Stimulated activated naive CD8-positive, alpha-beta T cell treated with anti-CD3 and anti-CD28 coated beads, Interleukin-15, amount 100 ng/mL, for 72 hours (primary cell): ENCODE data around the gene TAS2R40.

Experiments used
- ATAC-seq: fragments of 150-1000 bp; cut with Tn5 transposase; 2 replicates; pipeline ENCODE4 v1.10.0; 2021; ENCODE audit warnings: mild to moderate bottlenecking, moderate library complexity
- DNase-seq, 2 donors: peaks; one replicate each; pipeline ENCODE4 v3.0.0; 2021 to 2022
- H3K27ac Mint-ChIP-seq, 2 donors: one replicate each; pipeline ENCODE4 v1.8.0; 2022; ENCODE audit warnings: mild to moderate bottlenecking in 2 of 2, mixed read lengths in 2 of 2, moderate library complexity in 2 of 2
- H3K27me3 Mint-ChIP-seq: one replicate; pipeline ENCODE4 v1.8.0; 2022; ENCODE audit warnings: mixed read lengths
- H3K4me1 Mint-ChIP-seq: one replicate; pipeline ENCODE4 v1.8.0; 2022; ENCODE audit warnings: mild to moderate bottlenecking, mixed read lengths
- H3K4me3 Mint-ChIP-seq, 2 donors: one replicate each; pipeline ENCODE4 v1.8.0; 2022; ENCODE audit warnings: mild to moderate bottlenecking in 2 of 2, mixed read lengths in 2 of 2, moderate library complexity in 1 of 2
- H3K9me3 Mint-ChIP-seq, 2 donors: one replicate each; pipeline ENCODE4 v1.8.0; 2022; ENCODE audit warnings: mixed read lengths in 2 of 2

The TAS2R40 gene

GRCh38 chr7:143214789-143215679 is 6.8 kb upstream of the TAS2R40 start:
- Mint-ChIP-seq H3K27me3 (no peaks in the 10 kb centered on the region), H3K27ac (no peak overlapping the region), H3K4me1 (no peaks in the 10 kb centered on the region), H3K9me3 (no peaks in the 10 kb centered on the region), H3K4me3 (no peak overlapping the region)
- peak; percentile 71 for ATAC-seq
- DNase-seq = peak; percentile 51 to 68

- no peaks in the 10 kb centered on the region for H3K9me3 Mint-ChIP-seq
- H3K4me3 Mint-ChIP-seq = no peak overlapping the region
- no peaks in the 10 kb centered on the region for H3K4me1 Mint-ChIP-seq
- DNase-seq = no peak
- ATAC-seq = no peak
- H3K27me3 Mint-ChIP-seq = no peaks in the 10 kb centered on the region
- H3K27ac Mint-ChIP-seq = no peak overlapping the region
These were observed 5.7 kb upstream of the TAS2R40 start for GRCh38 chr7:143216151-143216550.

GRCh38 chr7:143216686-143217085 is 5.2 kb upstream of the TAS2R40 start:
- H3K27ac Mint-ChIP-seq = no peak overlapping the region
- peaks cover 5% of the 10 kb centered on the region for H3K27me3 Mint-ChIP-seq
- DNase-seq = no peak
- H3K4me3 Mint-ChIP-seq = no peak overlapping the region
- no peaks in the 10 kb centered on the region for H3K9me3 Mint-ChIP-seq
- no peaks in the 10 kb centered on the region for H3K4me1 Mint-ChIP-seq
- no peak for ATAC-seq

GRCh38 chr7:143217806-143218205 is 4.0 kb upstream of the TAS2R40 start:
- Mint-ChIP-seq H3K27me3 (peaks cover 16% of the 10 kb centered on the region), H3K9me3 (no peaks in the 10 kb centered on the region), H3K4me1 (no peaks in the 10 kb centered on the region), H3K27ac (no peak overlapping the region), H3K4me3 (no peak overlapping the region)
- ATAC-seq (no peak), DNase-seq (no peak)

GRCh38 chr7:143221286-143221685 is 551 bp upstream of the TAS2R40 start:
- no peak for ATAC-seq
- H3K27ac Mint-ChIP-seq = no peak overlapping the region
- H3K9me3 Mint-ChIP-seq = no peaks in the 10 kb centered on the region

GRCh38 chr7:143222782-143223181 is 945 bp downstream of the TAS2R40 start:
- DNase-seq (no peak), ATAC-seq (no peak)
- H3K4me3 Mint-ChIP-seq = no peak overlapping the region
- no peak overlapping the region for H3K27ac Mint-ChIP-seq
- no peaks in the 10 kb centered on the region for H3K9me3 Mint-ChIP-seq
- H3K4me1 Mint-ChIP-seq = no peaks in the 10 kb centered on the region
- H3K27me3 Mint-ChIP-seq = peaks cover 28% of the 10 kb centered on the region

More at GRCh38 chr7:143221286-143221685, 551 bp upstream of the TAS2R40 start:
- Mint-ChIP-seq H3K27me3 (peaks cover 28% of the 10 kb centered on the region), H3K4me1 (no peaks in the 10 kb centered on the region), H3K4me3 (no peak overlapping the region)
- no peak for DNase-seq

GRCh38 chr7:143223784-143224183 is 1.9 kb downstream of the TAS2R40 start:
- Mint-ChIP-seq H3K4me3 (no peak overlapping the region), H3K9me3 (no peaks in the 10 kb centered on the region), H3K27me3 (peaks cover 28% of the 10 kb centered on the region), H3K4me1 (no peaks in the 10 kb centered on the region), H3K27ac (peak overlapping the region in 1 of 2 donors; percentile 34)
- ATAC-seq (no peak), DNase-seq (no peak)

GRCh38 chr7:143225047-143225446 is 3.2 kb downstream of the TAS2R40 start:
- ATAC-seq (no peak), DNase-seq (no peak)
- Mint-ChIP-seq H3K4me1 (no peaks in the 10 kb centered on the region), H3K9me3 (no peaks in the 10 kb centered on the region), H3K4me3 (no peak overlapping the region), H3K27ac (no peak overlapping the region), H3K27me3 (peaks cover 28% of the 10 kb centered on the region)

GRCh38 chr7:143227806-143228205 is 6.0 kb downstream of the TAS2R40 start:
- Mint-ChIP-seq H3K4me1 (no peaks in the 10 kb centered on the region), H3K27ac (no peak overlapping the region), H3K9me3 (no peaks in the 10 kb centered on the region), H3K4me3 (no peak overlapping the region), H3K27me3 (peaks cover 12% of the 10 kb centered on the region)
- ATAC-seq (no peak), DNase-seq (no peak)

GRCh38 chr7:143229054-143229790 is 7.4 kb downstream of the TAS2R40 start:
- no peaks in the 10 kb centered on the region for H3K4me1 Mint-ChIP-seq
- no peaks in the 10 kb centered on the region for H3K27me3 Mint-ChIP-seq
- H3K9me3 Mint-ChIP-seq = no peaks in the 10 kb centered on the region
- DNase-seq (no peak), ATAC-seq (no peak)
- no peak overlapping the region for H3K27ac Mint-ChIP-seq
- no peak overlapping the region for H3K4me3 Mint-ChIP-seq

GRCh38 chr7:143230602-143231457 is 9.0 kb downstream of the TAS2R40 start:
- Mint-ChIP-seq H3K9me3 (peaks cover 7 to 8% of the 10 kb centered on the region in 2 donors), H3K4me3 (no peak overlapping the region), H3K4me1 (no peaks in the 10 kb centered on the region), H3K27ac (no peak overlapping the region), H3K27me3 (peaks cover 3% of the 10 kb centered on the region)
- DNase-seq (no peak), ATAC-seq (no peak)

GRCh38 chr7:143233816-143234532 is 12.1 kb downstream of the TAS2R40 start:
- DNase-seq = no peak
- Mint-ChIP-seq H3K27me3 (peaks cover 14% of the 10 kb centered on the region), H3K9me3 (peaks cover 23 to 28% of the 10 kb centered on the region in 2 donors), H3K4me3 (no peak overlapping the region), H3K4me1 (no peaks in the 10 kb centered on the region), H3K27ac (no peak overlapping the region)
- ATAC-seq = no peak

- H3K4me3 Mint-ChIP-seq = no peak overlapping the region
These were observed 12.7 kb downstream of the TAS2R40 start for GRCh38 chr7:143234533-143234875.

GRCh38 chr7:143235561-143235960 is 13.7 kb downstream of the TAS2R40 start:
- DNase-seq = no peak
- Mint-ChIP-seq H3K27me3 (peaks cover 14% of the 10 kb centered on the region), H3K4me3 (no peak overlapping the region), H3K4me1 (peaks cover 4% of the 10 kb centered on the region), H3K27ac (no peak overlapping the region), H3K9me3 (peaks cover 23 to 28% of the 10 kb centered on the region in 2 donors)
- ATAC-seq = no peak

More at GRCh38 chr7:143234533-143234875, 12.7 kb downstream of the TAS2R40 start:
- H3K4me1 Mint-ChIP-seq = no peaks in the 10 kb centered on the region
- no peak for ATAC-seq
- H3K27ac Mint-ChIP-seq = no peak overlapping the region
- peaks cover 14% of the 10 kb centered on the region for H3K27me3 Mint-ChIP-seq
- DNase-seq = no peak
- peaks cover 23 to 28% of the 10 kb centered on the region in 2 donors for H3K9me3 Mint-ChIP-seq
